Upper lobe of left lung (tissue), 6 donors: ENCODE results near the gene PRKD3. TPM values are rescaled to one million over a fixed set of nuclear protein-coding genes. Genes with fewer than 3 reads are reported as not detected.
A peak's percentile ranks its signal among the peaks of the same experiment; 100 is the strongest.

Experiments
- ATAC-seq, 2 donors: fragments of 200-7000 bp; cut with Tn5 transposase; one replicate each; pipeline ENCODE4 v1.9.1; 2022; ENCODE audit warnings: mild to moderate bottlenecking in 2 of 2, moderate library complexity in 2 of 2; ENCODE audit not compliant: low FRiP score in 2 of 2
- DNase-seq, 2 donors: peaks; one replicate each; pipeline ENCODE4 v3.0.0-alpha.2; 2019 to 2020
- H3K27ac ChIP-seq, 4 donors: fragments of 200-600 bp; sonication (generic); one replicate each; pipeline ENCODE4 v1.5.1; 2016 to 2019
- H3K27me3 ChIP-seq, 4 donors: fragments of 200-600 bp; sonication (generic); one replicate each; pipeline ENCODE4 v1.5.1; 2017 to 2019
- H3K36me3 ChIP-seq, 4 donors: fragments of 200-600 bp; sonication (generic); one replicate each; pipeline ENCODE4 v1.5.1; 2016 to 2019
- H3K4me1 ChIP-seq, 4 donors: fragments of 200-600 bp; sonication (generic); one replicate each; pipeline ENCODE4 v1.5.1; 2018 to 2019
- H3K4me3 ChIP-seq, 4 donors: fragments of 200-600 bp; sonication (generic); one replicate each; pipeline ENCODE4 v1.5.1; 2017 to 2019; ENCODE audit warnings: mild to moderate bottlenecking in 2 of 4, moderate library complexity in 1 of 4
- H3K9me3 ChIP-seq, 4 donors: fragments of 200-600 bp; sonication (generic); one replicate each; pipeline ENCODE4 v1.5.1; 2018 to 2019
- CTCF ChIP-seq, 6 experiments: fragments of 450-650 bp in 4 of 6; fragments of 200-600 bp in 2 of 6; sonication (generic) in 2 of 6; IDR thresholded peaks; one replicate each; pipeline ENCODE4 v1.5.1; 2016 to 2019; ENCODE audit warnings: antibody characterized with exemption in 6 of 6
- EP300 ChIP-seq, 4 donors: sonication (generic); formaldehyde crosslinking; IDR thresholded peaks; one replicate each; pipeline ENCODE4 v1.5.1; 2017; ENCODE audit warnings: antibody characterized with exemption in 4 of 4, control low read depth in 2 of 4
- POLR2A ChIP-seq, 4 donors: fragments of 450-650 bp; IDR thresholded peaks; one replicate each; pipeline ENCODE4 v1.5.1; 2016 to 2017; ENCODE audit warnings: antibody characterized with exemption in 4 of 4, mild to moderate bottlenecking in 2 of 4
- POLR2AphosphoS5 ChIP-seq, 2 donors: sonication (generic); formaldehyde crosslinking; IDR thresholded peaks; one replicate each; pipeline ENCODE4 v1.5.1; 2017; ENCODE audit warnings: antibody characterized with exemption in 2 of 2
- WGBS, 2 donors: methylation state at CpG; one replicate each; pipeline ENCODE4 v1.1.5; 2017 to 2018; 5-methylcytosine and 5-hydroxymethylcytosine counted together
- total RNA-seq, 6 donors: library from RNA; depleted of rRNA in 4 of 6; stranded (reverse); fragments of >200 nt in 4 of 6; gene quantifications; one replicate each; pipeline versions ENCODE4 v1.1.0 to v1.2.1, GENCODE V29; 2016 to 2021
- donor health status: DM: no; HTN: no; CAD: no; lungs with moderate emphysema.
- donor health status: DM: no; HTN: yes; CAD: no; lungs with severe emphysema.

Gene PRKD3
- total RNA-seq, 6 donors from 2014 or later, result 25.5 to 57.6 (median 39.5) TPM

DNA sequence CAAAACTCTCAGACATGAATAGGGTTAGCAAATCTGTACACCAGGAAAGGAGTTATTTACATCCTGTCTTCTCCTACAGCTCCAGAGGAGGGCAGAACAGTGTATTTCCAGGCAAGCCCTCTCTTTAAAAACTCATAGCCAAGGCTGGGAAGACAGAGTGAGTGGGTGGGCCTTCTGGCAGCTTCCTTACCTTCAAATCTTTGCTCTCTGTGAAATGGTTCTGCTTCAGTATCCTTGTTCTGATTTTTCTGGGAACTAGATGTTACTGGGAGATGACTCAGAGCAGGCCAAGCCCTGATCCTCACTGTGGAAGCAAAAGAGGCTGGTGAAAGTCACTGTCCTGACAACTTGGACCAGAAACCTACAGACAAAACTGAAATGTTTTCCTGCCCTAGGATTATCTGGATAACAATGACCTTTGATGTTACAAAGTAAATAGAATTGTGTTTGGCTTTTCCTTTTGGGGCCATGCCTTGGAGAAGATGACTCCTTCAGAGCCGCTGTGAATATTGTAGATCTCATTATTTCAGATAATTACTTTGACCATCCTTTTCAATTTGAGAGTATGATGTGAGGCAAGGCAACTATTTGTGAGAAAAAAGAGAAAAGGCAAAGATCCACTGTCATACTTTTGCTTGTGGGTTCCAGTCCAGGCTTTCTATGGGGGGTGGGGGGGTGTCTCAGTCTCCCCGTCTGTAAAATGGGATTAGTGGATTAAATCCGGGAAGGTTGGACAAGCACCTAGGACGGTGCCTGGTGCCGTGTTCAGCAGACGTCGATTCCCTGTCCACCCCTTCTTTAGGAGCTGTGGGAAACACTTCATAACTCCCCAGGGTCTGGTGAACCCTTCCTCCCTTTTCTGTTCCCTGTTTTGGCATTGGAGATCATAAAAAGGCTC, 19.2 kb upstream of the PRKD3 start:
- 80 to 85% methylated on average over 7 of the region's 7 CpGs for WGBS, 2 donors
- Histone ChIP-seq H3K36me3 (no peaks in the 10 kb centered on the region), H3K4me3 (peak overlapping the region in 3 of 4 donors; percentile 47 to 77 (median 75)), H3K4me1 (peaks cover 9 to 18% (median 15%) of the 10 kb centered on the region in 4 donors), H3K27ac (peak overlapping the region; percentile 58 to 84 (median 79)), H3K27me3 (no peaks in the 10 kb centered on the region), H3K9me3 (no peaks in the 10 kb centered on the region)
- TF ChIP-seq POLR2A (IDR thresholded peaks at IDR 0.05) (no peak), POLR2AphosphoS5 (IDR thresholded peaks at IDR 0.05) (no peak), EP300 (IDR thresholded peaks at IDR 0.05) (no peak), CTCF (IDR thresholded peaks at IDR 0.05) (peak in 1 of 6 experiments; percentile 15)
- ATAC-seq (peak in 1 of 2 donors; percentile 56), DNase-seq (no peak)

DNA sequence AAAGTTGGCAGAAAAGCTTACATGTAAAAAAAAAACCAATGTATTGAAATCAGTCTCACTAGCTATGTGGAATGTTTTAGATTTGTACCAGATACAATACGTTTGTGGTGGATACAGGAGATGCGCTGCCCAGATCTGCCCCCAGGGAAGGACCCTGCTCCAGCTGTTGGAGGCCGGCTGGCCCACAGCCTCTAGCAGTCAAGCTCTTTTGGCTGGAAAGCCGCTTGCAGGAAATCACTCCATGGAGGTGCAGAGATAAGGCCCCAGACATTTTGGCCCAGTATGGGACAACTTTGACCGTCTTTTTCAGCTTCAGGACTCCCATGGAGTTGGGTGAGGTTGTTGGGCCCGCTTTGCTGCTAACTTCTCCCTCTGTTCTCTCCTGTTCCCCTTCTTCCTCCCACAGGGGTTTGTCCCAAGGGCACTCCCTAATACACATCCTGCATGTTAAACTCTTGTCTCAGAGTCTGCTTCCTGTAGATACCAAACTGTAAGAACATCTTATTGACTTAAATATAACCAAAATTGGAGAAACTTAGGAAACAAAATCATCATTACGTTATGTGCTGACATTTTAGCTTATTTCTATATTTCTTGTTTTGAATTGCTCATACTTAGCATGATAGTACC, 18.1 kb upstream of the PRKD3 start:
- Histone ChIP-seq H3K27ac (no peak overlapping the region), H3K4me3 (no peak overlapping the region), H3K9me3 (no peaks in the 10 kb centered on the region), H3K27me3 (no peaks in the 10 kb centered on the region), H3K36me3 (no peaks in the 10 kb centered on the region), H3K4me1 (peaks cover 9 to 18% (median 15%) of the 10 kb centered on the region in 4 donors)
- ATAC-seq, result no peak
- no peak for DNase-seq
- TF ChIP-seq CTCF (IDR thresholded peaks at IDR 0.05) (no peak), POLR2AphosphoS5 (IDR thresholded peaks at IDR 0.05) (no peak)
- 81 to 87% methylated on average over 7 of the region's 7 CpGs for WGBS, 2 donors

GRCh38 chr2:37340637-37341036, 16.0 kb upstream of the PRKD3 start:
- DNase-seq, result no peak
- ATAC-seq, result no peak
- Histone ChIP-seq H3K9me3 (no peaks in the 10 kb centered on the region), H3K36me3 (no peaks in the 10 kb centered on the region), H3K4me3 (no peak overlapping the region), H3K27ac (no peak overlapping the region), H3K27me3 (no peaks in the 10 kb centered on the region), H3K4me1 (peaks cover 9 to 18% (median 15%) of the 10 kb centered on the region in 4 donors)
- TF ChIP-seq POLR2AphosphoS5 (IDR thresholded peaks at IDR 0.05), result no peak
- TF ChIP-seq POLR2A (IDR thresholded peaks at IDR 0.05), result no peak
- TF ChIP-seq EP300 (IDR thresholded peaks at IDR 0.05), result no peak
- no peak for TF ChIP-seq CTCF (IDR thresholded peaks at IDR 0.05)
- 83 to 86% methylated on average over 3 of the region's 3 CpGs for WGBS, 2 donors

DNA sequence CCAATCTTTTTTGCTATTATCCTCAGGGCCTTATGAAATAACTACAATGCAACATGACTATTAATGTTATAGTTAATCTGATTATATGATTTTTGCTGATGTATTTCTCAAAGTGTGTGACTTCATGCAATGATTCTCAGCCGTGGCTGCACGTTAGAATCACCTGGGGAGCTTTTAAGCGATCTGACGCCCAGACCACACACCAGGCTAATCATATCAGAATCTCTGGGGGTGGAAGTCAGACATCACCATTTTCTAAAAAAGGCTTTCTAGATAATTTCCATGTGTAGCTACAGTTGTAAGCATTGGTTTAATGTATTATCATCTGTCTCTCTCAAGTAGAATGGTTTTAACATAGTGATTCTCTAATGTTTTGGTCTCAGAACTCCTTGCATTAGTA, 14.3 kb upstream of the PRKD3 start:
- no peak overlapping the region for H3K27ac ChIP-seq
- peaks cover 1 to 5% (median 4%) of the 10 kb centered on the region in 4 donors for H3K4me1 ChIP-seq
- WGBS, 2 donors, result 85 to 88% methylated on average over 4 of the region's 4 CpGs
- DNase-seq (no peak), ATAC-seq (no peak)
- no peaks in the 10 kb centered on the region for H3K9me3 ChIP-seq
- no peaks in the 10 kb centered on the region for H3K36me3 ChIP-seq
- H3K4me3 ChIP-seq, result no peak overlapping the region
- H3K27me3 ChIP-seq, result no peaks in the 10 kb centered on the region
- TF ChIP-seq EP300 (IDR thresholded peaks at IDR 0.05) (no peak), POLR2A (IDR thresholded peaks at IDR 0.05) (no peak), CTCF (IDR thresholded peaks at IDR 0.05) (no peak), POLR2AphosphoS5 (IDR thresholded peaks at IDR 0.05) (no peak)
